ENCODE measurements around the gene ACTR5. TPM values are rescaled to one million over a fixed set of nuclear protein-coding genes. Genes with fewer than 3 reads are reported as not detected.

The ACTR5 gene
- total RNA-seq, 1 experiment from 2014 or later: 13.6 TPM

GRCh38 chr20:38728911-38729642 is 19.2 kb upstream of the ACTR5 start:
- no peak for DNase-seq (ENCODE audit: low read depth)

GRCh38 chr20:38729767-38730166 is 18.5 kb upstream of the ACTR5 start:
- DNase-seq (ENCODE audit: low read depth): no peak

GRCh38 chr20:38730167-38730988 is 17.9 kb upstream of the ACTR5 start:
- no peak for DNase-seq (ENCODE audit: low read depth)

- peak; percentile 65 for DNase-seq (ENCODE audit: low read depth)
These were observed 17.1 kb upstream of the ACTR5 start for GRCh38 chr20:38730989-38731737.

- DNase-seq (ENCODE audit: low read depth): no peak
These were observed 16.5 kb upstream of the ACTR5 start for GRCh38 chr20:38731738-38732113.

- no peak for DNase-seq (ENCODE audit: low read depth)
These were observed 15.3 kb upstream of the ACTR5 start for GRCh38 chr20:38732981-38733380.

- no peak for DNase-seq (ENCODE audit: low read depth)
These were observed 13.1 kb upstream of the ACTR5 start for GRCh38 chr20:38735172-38735571.

GRCh38 chr20:38737887-38738286 is 10.4 kb upstream of the ACTR5 start:
- DNase-seq (ENCODE audit: low read depth): no peak

- DNase-seq (ENCODE audit: low read depth): no peak
These were observed 2.5 kb upstream of the ACTR5 start for GRCh38 chr20:38745757-38746156.

- DNase-seq (ENCODE audit: low read depth): no peak
These were observed 664 bp upstream of the ACTR5 start for GRCh38 chr20:38747495-38748096.

GRCh38 chr20:38748861-38749149 is 545 bp downstream of the ACTR5 start:
- no peak for DNase-seq (ENCODE audit: low read depth)

GRCh38 chr20:38751360-38751976 is 3.2 kb downstream of the ACTR5 start:
- peak; percentile 46 for DNase-seq (ENCODE audit: low read depth)

- DNase-seq (ENCODE audit: low read depth): no peak
These were observed 3.8 kb downstream of the ACTR5 start for GRCh38 chr20:38752029-38752428.

- no peak for DNase-seq (ENCODE audit: low read depth)
These were observed 6.7 kb downstream of the ACTR5 start for GRCh38 chr20:38754924-38755323.

GRCh38 chr20:38755324-38755910 is 7.2 kb downstream of the ACTR5 start:
- DNase-seq (ENCODE audit: low read depth): no peak

- DNase-seq (ENCODE audit: low read depth): no peak
These were observed 9.0 kb downstream of the ACTR5 start for GRCh38 chr20:38757145-38757775.

GRCh38 chr20:38759106-38759505 is 10.8 kb downstream of the ACTR5 start:
- DNase-seq (ENCODE audit: low read depth): no peak

GRCh38 chr20:38760978-38761377 is 12.7 kb downstream of the ACTR5 start:
- DNase-seq (ENCODE audit: low read depth): no peak

GRCh38 chr20:38762174-38762573 is 13.9 kb downstream of the ACTR5 start:
- DNase-seq (ENCODE audit: low read depth): no peak

- no peak for DNase-seq (ENCODE audit: low read depth)
These were observed 15.4 kb downstream of the ACTR5 start for GRCh38 chr20:38763616-38764015.
